IMR-90 (cell line): ENCODE measurements around the gene PTPRCAP. TPM values are rescaled to one million over a fixed set of nuclear protein-coding genes. Genes with fewer than 3 reads are reported as not detected.
A peak's percentile ranks its signal among the peaks of the same experiment; 100 is the strongest.
"Not testable (repeated sequence)": the region's sequence is repeated elsewhere in the genome, so short reads cannot be mapped to it uniquely, and the experiment has no call there.

Experiments used
- ATAC-seq: fragments of 200-7000 bp; cut with Tn5 transposase; 2 replicates; pipeline ENCODE4 v1.9.1; 2020; ENCODE audit warnings: low read depth, mild to moderate bottlenecking, moderate library complexity
- BruUV-seq: library from RNA; stranded (reverse); fragments of 400-500 nt; replicated peaks from 2 replicates; lab custom pipeline; 2021; lab: Mats Ljungman, UMichigan
- CTCF ChIA-PET: fragments of 300-600 bp; formaldehyde crosslinking; extraction: SDS; loops from one replicate; lab custom pipeline; 2021; ENCODE audit warnings: antibody characterized with exemption; lab: Yijun Ruan, JAX
- POLR2A ChIA-PET: fragments of 300-600 bp; sonication (Branson Sonifier 250); formaldehyde crosslinking; loops from one replicate; lab custom pipeline; 2022; ENCODE audit warnings: antibody characterized with exemption; ENCODE audit not compliant: unreplicated experiment; lab: Charles Lee
- DNase-seq: peaks from one replicate; pipeline ENCODE4 v3.0.0; 2013
- H2AFZ ChIP-seq: replicated peaks from 2 replicates; pipeline ENCODE3; 2013; ENCODE audit warnings: low read length, mild to moderate bottlenecking; ENCODE audit not compliant: poor library complexity
- H2AK5ac ChIP-seq: 2 replicates; pipeline ENCODE4 v1.6.1; 2013; ENCODE audit warnings: low read depth, low read length, inconsistent platforms
- H2AK9ac ChIP-seq: replicated peaks from 2 replicates; pipeline ENCODE3; 2013; ENCODE audit warnings: mild to moderate bottlenecking, low read depth, low read length, moderate library complexity; ENCODE audit not compliant: poor library complexity
- H2BK120ac ChIP-seq: 2 replicates; pipeline ENCODE4 v1.6.1; 2013; ENCODE audit warnings: low read depth, low read length, inconsistent platforms
- H2BK15ac ChIP-seq: 3 replicates; pipeline ENCODE4 v1.6.1; 2013; ENCODE audit warnings: low read depth, low read length, inconsistent platforms
- H2BK20ac ChIP-seq: 2 replicates; pipeline ENCODE4 v1.6.1; 2013; ENCODE audit warnings: low read depth, mild to moderate bottlenecking, inconsistent platforms, low read length, moderate library complexity
- H2BK5ac ChIP-seq: 2 replicates; pipeline ENCODE4 v1.6.1; 2013; ENCODE audit warnings: mild to moderate bottlenecking, low read depth, low read length, inconsistent platforms; ENCODE audit not compliant: poor library complexity, severe bottlenecking
- H3K14ac ChIP-seq: replicated peaks from 2 replicates; pipeline ENCODE4 v1.6.1; 2013; ENCODE audit warnings: low read depth, low read length, inconsistent platforms
- H3K18ac ChIP-seq: 2 replicates; pipeline ENCODE4 v1.6.1; 2013; ENCODE audit warnings: low read depth, low read length, control low read depth
- H3K23ac ChIP-seq: 2 replicates; pipeline ENCODE4 v1.6.1; 2013; ENCODE audit warnings: low read depth, low read length, inconsistent platforms
- H3K27ac ChIP-seq: 2 replicates; pipeline ENCODE4 v1.5.1; 2013; ENCODE audit warnings: mild to moderate bottlenecking, control low read depth, low read length; ENCODE audit not compliant: insufficient read depth
- H3K27me3 ChIP-seq: 2 replicates; pipeline ENCODE4 v1.6.1; 2013; ENCODE audit warnings: low read length; ENCODE audit not compliant: control insufficient read depth, insufficient read depth
- H3K36me3 ChIP-seq: 2 replicates; pipeline ENCODE4 v1.6.1; 2013; ENCODE audit warnings: low read length, mixed read lengths; ENCODE audit not compliant: control insufficient read depth, insufficient read depth
- H3K4ac ChIP-seq: 2 replicates; pipeline ENCODE4 v1.6.1; 2013; ENCODE audit warnings: low read depth, low read length, inconsistent platforms
- H3K4me1 ChIP-seq: 2 replicates; pipeline ENCODE4 v1.6.1; 2013; ENCODE audit warnings: low read length, mixed read lengths; ENCODE audit not compliant: control insufficient read depth, insufficient read depth
- H3K4me2 ChIP-seq: 2 replicates; pipeline ENCODE4 v1.6.1; 2013; ENCODE audit warnings: low read depth, mild to moderate bottlenecking, control low read depth, low read length, moderate library complexity
- H3K4me3 ChIP-seq: 2 replicates; pipeline ENCODE4 v1.5.1; 2013; ENCODE audit warnings: low read depth, mild to moderate bottlenecking, control low read depth, low read length, moderate library complexity; ENCODE audit not compliant: insufficient read depth
- H3K56ac ChIP-seq: 2 replicates; pipeline ENCODE4 v1.6.1; 2013; ENCODE audit warnings: low read length, inconsistent platforms; ENCODE audit not compliant: insufficient read depth; ENCODE audit errors: extremely low read depth
- H3K79me1 ChIP-seq, 2 experiments: 2 replicates each; pipeline ENCODE4 v1.6.1; 2013; ENCODE audit warnings: low read length in 2 of 2, inconsistent platforms in 1 of 2, low read depth in 1 of 2
- H3K9ac ChIP-seq: 2 replicates; pipeline ENCODE4 v1.6.1; 2013; ENCODE audit warnings: low read depth, low read length, control low read depth
- H3K9me1 ChIP-seq: 2 replicates; pipeline ENCODE4 v1.6.1; 2013; ENCODE audit warnings: low read length, inconsistent platforms; ENCODE audit not compliant: insufficient read depth
- H3K9me3 ChIP-seq: 2 replicates; pipeline ENCODE4 v1.6.1; 2013; ENCODE audit warnings: low read length; ENCODE audit not compliant: control insufficient read depth, insufficient read depth
- H4K20me1 ChIP-seq: 2 replicates; pipeline ENCODE4 v1.6.1; 2013; ENCODE audit warnings: low read length, inconsistent platforms; ENCODE audit not compliant: insufficient read depth
- H4K5ac ChIP-seq: 2 replicates; pipeline ENCODE4 v1.6.1; 2013; ENCODE audit warnings: mild to moderate bottlenecking, low read depth, low read length, control low read depth
- H4K8ac ChIP-seq, 2 experiments: 2 replicates each; pipeline ENCODE4 v1.6.1; 2013; ENCODE audit warnings: low read depth in 2 of 2, low read length in 2 of 2, control low read depth in 1 of 2, inconsistent platforms in 1 of 2
- H4K91ac ChIP-seq: 2 replicates; pipeline ENCODE4 v1.6.1; 2013; ENCODE audit warnings: low read depth, low read length, inconsistent platforms; ENCODE audit not compliant: insufficient read depth
- WGBS, 2 experiments: methylation state at CpG; one replicate each; pipeline versions ENCODE4 v1.1.5 to v1.1.7; 2013; ENCODE audit warnings: missing lambda C conversion rate in 2 of 2; ENCODE audit not compliant: insufficient read length in 1 of 2; ENCODE audit errors: extremely low coverage in 2 of 2; 5-methylcytosine and 5-hydroxymethylcytosine counted together
- dilution Hi-C: fragments of 300-500 bp; cut with HindIII; formaldehyde crosslinking; loops from one replicate; pipeline ENCODE4 v1.14.3; 2018; ENCODE audit warnings: low sequenced_read_pairs; ENCODE audit not compliant: unreplicated experiment
- in situ Hi-C: fragments of 300-500 bp; cut with MboI; formaldehyde crosslinking; loops from 3 replicates; pipeline ENCODE4 v1.14.3; 2019; ENCODE audit warnings: low sequenced_read_pairs, inconsistent platforms, mixed read lengths
- intact Hi-C: fragments of 100-400 bp; cut with micrococcal nuclease; formaldehyde crosslinking; loops from 2 replicates; pipeline ENCODE4 v1.10.0; 2022
- polyA plus RNA-seq, 3 experiments: library from polyadenylated mRNA; depleted of rRNA; stranded (reverse); fragments of >200 nt; gene quantifications; 2 replicates each; pipeline ENCODE4 v1.2.3, GENCODE V29; 2012; ENCODE audit warnings: low replicate concordance in 1 of 3
- total RNA-seq: library from RNA; depleted of rRNA; stranded (reverse); fragments of >200 nt; gene quantifications from 2 replicates; pipeline ENCODE4 v1.2.3, GENCODE V29; 2012

The PTPRCAP gene
- total and polyA plus RNA-seq, 2 of the 4 experiments (the other 2 are of a cell fraction), result 0.24 TPM; not detected in 1

DNA sequence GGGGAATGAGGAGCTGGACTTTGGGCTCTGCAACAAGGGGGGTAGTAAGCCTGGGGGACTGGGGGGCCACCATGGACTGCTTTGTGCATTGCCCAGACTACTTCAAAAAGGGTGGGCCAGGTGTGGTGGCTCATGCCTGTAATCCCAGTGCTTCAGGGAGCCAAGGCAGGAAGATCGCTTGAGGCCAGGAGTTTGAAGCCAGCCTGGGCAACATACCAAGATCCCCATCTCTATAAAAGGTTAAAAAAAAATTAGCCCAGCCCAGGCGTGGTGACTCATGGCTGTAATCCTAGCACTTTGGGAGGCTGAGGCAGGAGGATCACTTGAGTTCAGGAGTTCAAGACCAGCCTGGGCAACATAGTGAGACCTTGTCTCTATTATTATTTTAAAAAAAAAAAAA is 28.0 kb upstream of the PTPRCAP start:
- not testable (repeated sequence) for BruUV-seq

More for the DNA sequence above, 28.0 kb upstream of the PTPRCAP start:
- H3K14ac ChIP-seq, H3K27me3 ChIP-seq, H2BK5ac ChIP-seq, H3K4me1 ChIP-seq, H2BK15ac ChIP-seq, H2BK20ac ChIP-seq, in situ Hi-C loops, ATAC-seq, H3K27ac ChIP-seq, H3K4me3 ChIP-seq, H3K9ac ChIP-seq, DNase-seq, H3K23ac ChIP-seq, intact Hi-C loops, H3K56ac ChIP-seq, H4K91ac ChIP-seq, H4K20me1 ChIP-seq, H2BK120ac ChIP-seq, H2AFZ ChIP-seq, H3K9me3 ChIP-seq, H3K36me3 ChIP-seq, H3K4me2 ChIP-seq, dilution Hi-C loops, POLR2A ChIA-PET, H4K5ac ChIP-seq, H3K18ac ChIP-seq: not testable (repeated sequence)
- WGBS, 2 experiments, result no CpG with 5 or more reads among the region's 2 CpGs
- H2AK9ac ChIP-seq, result peak overlapping the region; percentile 95
- H3K4ac ChIP-seq, result peak overlapping the region; percentile 84; the same call in 1 of the 2 replicates
- CTCF ChIA-PET, result interaction anchor here (0.6 to 0.9 kb wide), 2 partner anchors 21 to 114 kb away, joined by 3 to 4 read pairs; no protein-coding TSS in a partner anchor
- peaks cover 4 to 24% of the 10 kb centered on the region in 2 experiments; a peak in 2 of 4 replicates for H3K79me1 ChIP-seq
- H3K9me1 ChIP-seq, result peaks cover 12% of the 10 kb centered on the region
- peak overlapping the region; percentile 49; the same call in 1 of the 2 replicates for H2AK5ac ChIP-seq
- peak overlapping the region in 1 of 2 experiments; percentile 92; a peak in 1 of 4 replicates for H4K8ac ChIP-seq
